CD8-positive, alpha-beta memory T cell (primary cell): ENCODE data around the gene KDELR1. TPM values are rescaled to one million over a fixed set of nuclear protein-coding genes. Genes with fewer than 3 reads are reported as not detected.

Experiments used
- CTCF ChIA-PET: fragments of 350-600 bp; sonication (Branson Sonifier 250); formaldehyde crosslinking; loops from one replicate; lab custom pipeline; 2021; ENCODE audit warnings: antibody characterized with exemption; lab: Charles Lee
- POLR2A ChIA-PET: fragments of 350-600 bp; sonication (Branson Sonifier 250); formaldehyde crosslinking; loops from one replicate; lab custom pipeline; 2021; ENCODE audit warnings: antibody characterized with exemption; lab: Charles Lee
- DNase-seq, 5 donors: peaks; one replicate each; pipeline versions ENCODE4 v3.0.0 to v3.0.0-alpha.2; 2020 to 2022; ENCODE audit warnings: mixed read lengths in 1 of 5
- H3K27ac ChIP-seq: one replicate; pipeline ENCODE4 v1.7.0; 2013; ENCODE audit warnings: low read depth, mild to moderate bottlenecking, low read length, moderate library complexity
- H3K27me3 ChIP-seq: 2 replicates; pipeline ENCODE4 v1.7.0; 2013; ENCODE audit warnings: low read length, mild to moderate bottlenecking; ENCODE audit not compliant: insufficient read depth, poor library complexity, severe bottlenecking
- H3K36me3 ChIP-seq: 2 replicates; pipeline ENCODE4 v1.7.0; 2013; ENCODE audit warnings: mild to moderate bottlenecking, low read length, moderate library complexity; ENCODE audit not compliant: insufficient read depth
- H3K4me1 ChIP-seq: 2 replicates; pipeline ENCODE4 v1.7.0; 2013; ENCODE audit warnings: mild to moderate bottlenecking, low read length, moderate library complexity; ENCODE audit not compliant: insufficient read depth
- H3K4me3 ChIP-seq: 2 replicates; pipeline ENCODE4 v1.7.0; 2013; ENCODE audit warnings: mild to moderate bottlenecking, low read length
- H3K9me3 ChIP-seq: 2 replicates; pipeline ENCODE4 v1.7.0; 2013; ENCODE audit warnings: mild to moderate bottlenecking, low read length
- H3K27ac Mint-ChIP-seq, 8 donors: one replicate each; pipeline ENCODE4 v1.8.0; 2020 to 2021; ENCODE audit warnings: mixed read lengths in 8 of 8, mild to moderate bottlenecking in 6 of 8, inconsistent platforms in 3 of 8, moderate library complexity in 3 of 8
- H3K27me3 Mint-ChIP-seq, 2 donors: one replicate each; pipeline ENCODE4 v1.8.0; 2020 to 2021; ENCODE audit warnings: mixed read lengths in 2 of 2, mild to moderate bottlenecking in 1 of 2, moderate library complexity in 1 of 2
- H3K36me3 Mint-ChIP-seq, 3 donors: one replicate each; pipeline ENCODE4 v1.8.0; 2020 to 2021; ENCODE audit warnings: mixed read lengths in 3 of 3, inconsistent platforms in 1 of 3, mild to moderate bottlenecking in 1 of 3
- H3K4me1 Mint-ChIP-seq, 3 donors: one replicate each; pipeline ENCODE4 v1.8.0; 2020 to 2021; ENCODE audit warnings: mixed read lengths in 3 of 3, inconsistent platforms in 1 of 3, mild to moderate bottlenecking in 1 of 3
- H3K4me3 Mint-ChIP-seq, 7 donors: one replicate each; pipeline ENCODE4 v1.8.0; 2020 to 2021; ENCODE audit warnings: mixed read lengths in 7 of 7, mild to moderate bottlenecking in 6 of 7, moderate library complexity in 4 of 7, inconsistent platforms in 2 of 7
- H3K9me3 Mint-ChIP-seq, 5 donors: one replicate each; pipeline ENCODE4 v1.8.0; 2020 to 2022; ENCODE audit warnings: mixed read lengths in 5 of 5, mild to moderate bottlenecking in 3 of 5, moderate library complexity in 2 of 5, inconsistent platforms in 1 of 5
- polyA plus RNA-seq: library from polyadenylated mRNA; unstranded; fragments of 300-500 nt; fragmentation: Illumina TruSeq; gene quantifications from one replicate; pipeline ENCODE4 v1.2.3, GENCODE V29; 2021
- total RNA-seq, 2 experiments: library from RNA; stranded (reverse); gene quantifications; one replicate each; pipeline ENCODE4 v1.2.3, GENCODE V29; 2021

KDELR1 gene
- total and polyA plus RNA-seq, 3 experiments from 2014 or later: 32.5 to 82.9 (median 78.7) TPM

DNA sequence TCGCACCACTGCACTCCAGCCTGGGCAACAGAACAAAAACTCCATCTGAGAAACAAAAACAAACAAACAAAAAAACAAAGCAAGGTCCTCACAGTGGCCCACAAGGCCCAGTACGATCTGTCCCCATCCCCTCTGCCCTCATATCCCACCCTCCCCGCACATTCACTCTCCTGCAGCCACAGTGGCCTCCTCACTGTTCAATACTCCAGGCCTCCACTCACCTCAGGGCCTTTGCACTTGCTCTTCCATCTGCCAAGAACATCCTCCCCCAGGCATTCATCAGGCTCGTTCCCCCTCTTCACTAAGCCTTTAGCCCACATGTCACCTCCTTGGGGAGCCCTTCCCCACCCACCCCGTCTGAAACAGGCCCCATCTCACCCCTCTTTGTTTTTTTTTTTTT is 32.2 kb downstream of the KDELR1 start:
- H3K4me3 Mint-ChIP-seq: no peak overlapping the region
- Histone ChIP-seq H3K4me1 (peaks cover 12% of the 10 kb centered on the region), H3K36me3 (no peaks in the 10 kb centered on the region), H3K27me3 (no peaks in the 10 kb centered on the region), H3K9me3 (no peaks in the 10 kb centered on the region), H3K4me3 (no peak overlapping the region), H3K27ac (no peak overlapping the region)
- no peak overlapping the region for H3K27ac Mint-ChIP-seq
- ChIA-PET POLR2A (no interaction called here), CTCF (interaction anchor here (1.2 to 1.5 kb wide), 2 partner anchors 25 to 226 kb away, joined by 3 read pairs; no protein-coding TSS in a partner anchor)
- peaks cover 5 to 22% (median 8%) of the 10 kb centered on the region in 3 donors for H3K36me3 Mint-ChIP-seq
- DNase-seq: no peak
- no peaks in the 10 kb centered on the region for H3K27me3 Mint-ChIP-seq
- H3K4me1 Mint-ChIP-seq: peaks cover 10 to 13% (median 11%) of the 10 kb centered on the region in 3 donors
- no peaks in the 10 kb centered on the region for H3K9me3 Mint-ChIP-seq

- ChIA-PET CTCF (interaction anchor here (1.5 kb wide), 1 partner anchor 36 kb away, joined by 4 read pairs; the partner anchor contains the start of gene KDELR1), POLR2A (interaction anchor here (0.6 kb wide), 1 partner anchor 22 kb away, joined by 3 read pairs; no protein-coding TSS in a partner anchor)
- Mint-ChIP-seq H3K9me3 (no peaks in the 10 kb centered on the region), H3K4me1 (peaks cover 0 to 3% (median 0%) of the 10 kb centered on the region in 3 donors), H3K27ac (no peak overlapping the region), H3K36me3 (peaks cover 5 to 15% (median 6%) of the 10 kb centered on the region in 3 donors), H3K27me3 (no peaks in the 10 kb centered on the region), H3K4me3 (no peak overlapping the region)
- Histone ChIP-seq H3K9me3 (no peaks in the 10 kb centered on the region), H3K4me1 (no peaks in the 10 kb centered on the region), H3K4me3 (no peak overlapping the region), H3K27ac (no peak overlapping the region), H3K36me3 (no peaks in the 10 kb centered on the region), H3K27me3 (no peaks in the 10 kb centered on the region)
- DNase-seq: no peak
These were observed 35.9 kb downstream of the KDELR1 start for GRCh38 chr19:48355365-48355954.

- H3K27me3 Mint-ChIP-seq: no peaks in the 10 kb centered on the region
- H3K27me3 ChIP-seq: no peaks in the 10 kb centered on the region
- H3K9me3 ChIP-seq: no peaks in the 10 kb centered on the region
- H3K4me3 Mint-ChIP-seq: no peak overlapping the region
- H3K27ac ChIP-seq: no peak overlapping the region
- no peaks in the 10 kb centered on the region for H3K4me1 ChIP-seq
- no peaks in the 10 kb centered on the region for H3K9me3 Mint-ChIP-seq
- H3K4me3 ChIP-seq: no peak overlapping the region
- H3K36me3 ChIP-seq: no peaks in the 10 kb centered on the region
- CTCF ChIA-PET: interaction anchor here (1.2 kb wide), 1 partner anchor 9 kb away, joined by 5 read pairs; no protein-coding TSS in a partner anchor
- no peak for DNase-seq
- POLR2A ChIA-PET: no interaction called here
- H3K36me3 Mint-ChIP-seq: peaks cover 4 to 12% (median 5%) of the 10 kb centered on the region in 3 donors
- H3K27ac Mint-ChIP-seq: no peak overlapping the region
- H3K4me1 Mint-ChIP-seq: peaks cover 0 to 3% (median 0%) of the 10 kb centered on the region in 3 donors
These were observed 36.9 kb downstream of the KDELR1 start for GRCh38 chr19:48354332-48354992.

GRCh38 chr19:48353677-48354076 is 37.7 kb downstream of the KDELR1 start:
- Mint-ChIP-seq H3K27me3 (no peaks in the 10 kb centered on the region), H3K9me3 (no peaks in the 10 kb centered on the region), H3K36me3 (peaks cover 3 to 9% (median 4%) of the 10 kb centered on the region in 3 donors), H3K4me1 (peaks cover 0 to 3% (median 0%) of the 10 kb centered on the region in 3 donors), H3K4me3 (no peak overlapping the region), H3K27ac (peak overlapping the region in 1 of 8 donors; percentile 36)
- CTCF ChIA-PET: interaction anchor here (1.2 kb wide), 1 partner anchor 9 kb away, joined by 5 read pairs; no protein-coding TSS in a partner anchor
- Histone ChIP-seq H3K4me1 (no peaks in the 10 kb centered on the region), H3K4me3 (no peak overlapping the region), H3K36me3 (no peaks in the 10 kb centered on the region), H3K9me3 (no peaks in the 10 kb centered on the region), H3K27me3 (no peaks in the 10 kb centered on the region), H3K27ac (no peak overlapping the region)
- DNase-seq: no peak
- POLR2A ChIA-PET: no interaction called here

DNA sequence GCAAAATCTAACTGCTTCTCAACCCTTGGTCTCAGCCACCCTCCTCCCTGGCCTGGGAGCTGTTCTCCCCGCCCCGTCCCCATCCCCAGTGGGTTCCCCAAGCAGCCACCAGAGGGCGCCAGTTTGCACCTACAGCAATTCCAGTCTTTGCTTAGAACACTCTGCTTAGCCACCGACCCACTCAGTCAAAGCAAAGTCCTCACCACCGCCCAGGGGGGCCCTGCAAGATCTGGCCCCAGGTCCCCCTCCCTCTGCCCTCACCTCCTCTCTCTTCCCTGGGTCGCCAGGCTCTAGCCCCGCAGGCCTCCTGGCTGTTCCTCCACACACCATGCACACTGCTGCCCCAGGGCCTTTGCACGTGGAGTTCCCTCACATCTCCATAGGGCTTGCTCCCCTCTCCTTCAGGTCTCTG is 40.0 kb downstream of the KDELR1 start:
- H3K9me3 ChIP-seq: no peaks in the 10 kb centered on the region
- H3K36me3 ChIP-seq: no peaks in the 10 kb centered on the region
- Mint-ChIP-seq H3K27me3 (no peaks in the 10 kb centered on the region), H3K27ac (peak overlapping the region in 3 of 8 donors; percentile 23 to 85 (median 65)), H3K4me3 (no peak overlapping the region), H3K9me3 (no peaks in the 10 kb centered on the region), H3K36me3 (peaks cover 0 to 10% (median 6%) of the 10 kb centered on the region in 3 donors), H3K4me1 (peaks cover 0 to 3% (median 3%) of the 10 kb centered on the region in 3 donors)
- H3K4me3 ChIP-seq: no peak overlapping the region
- DNase-seq: peak; percentile 58 to 82 (median 67)
- ChIA-PET POLR2A (no interaction called here), CTCF (interaction anchor here (0.6 to 1.3 kb wide), 3 partner anchors 17 to 149 kb away, joined by 3 to 8 read pairs (median 3); partner anchors contain the start of gene KDELR1)
- H3K27ac ChIP-seq: no peak overlapping the region
- no peaks in the 10 kb centered on the region for H3K4me1 ChIP-seq
- H3K27me3 ChIP-seq: no peaks in the 10 kb centered on the region

DNA sequence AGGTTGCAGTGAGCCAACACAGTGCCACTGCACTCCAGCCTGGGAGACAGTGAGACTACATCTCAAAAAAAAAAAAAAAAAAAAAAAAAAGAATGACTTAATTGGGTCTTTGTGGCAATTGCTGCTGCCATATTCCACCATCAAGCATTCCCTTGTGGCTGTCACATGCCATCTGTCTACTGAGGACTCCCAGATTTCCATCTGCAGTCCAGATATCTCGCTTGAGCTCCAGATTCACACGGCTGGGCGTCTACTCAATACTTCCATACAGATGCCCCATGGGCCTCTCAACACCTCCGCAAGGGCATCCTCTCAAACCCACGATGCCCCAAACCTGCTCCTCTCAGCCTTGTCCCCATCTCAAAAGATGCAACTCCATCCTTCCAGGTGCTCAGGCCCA is 40.5 kb downstream of the KDELR1 start:
- peaks cover 0 to 3% (median 3%) of the 10 kb centered on the region in 3 donors for H3K4me1 Mint-ChIP-seq
- no peaks in the 10 kb centered on the region for H3K27me3 ChIP-seq
- no peaks in the 10 kb centered on the region for H3K36me3 ChIP-seq
- no peaks in the 10 kb centered on the region for H3K9me3 ChIP-seq
- no peaks in the 10 kb centered on the region for H3K27me3 Mint-ChIP-seq
- no peaks in the 10 kb centered on the region for H3K9me3 Mint-ChIP-seq
- no peak overlapping the region for H3K27ac ChIP-seq
- H3K27ac Mint-ChIP-seq: peak overlapping the region in 1 of 8 donors; percentile 23
- no peak for DNase-seq
- H3K4me3 Mint-ChIP-seq: no peak overlapping the region
- peaks cover 0 to 10% (median 7%) of the 10 kb centered on the region in 3 donors for H3K36me3 Mint-ChIP-seq
- CTCF ChIA-PET: interaction anchor here (0.6 to 1.3 kb wide), 4 partner anchors 17 to 150 kb away, joined by 3 to 8 read pairs (median 4); partner anchors contain the start of gene KDELR1
- H3K4me1 ChIP-seq: no peaks in the 10 kb centered on the region
- POLR2A ChIA-PET: no interaction called here
- no peak overlapping the region for H3K4me3 ChIP-seq

DNA sequence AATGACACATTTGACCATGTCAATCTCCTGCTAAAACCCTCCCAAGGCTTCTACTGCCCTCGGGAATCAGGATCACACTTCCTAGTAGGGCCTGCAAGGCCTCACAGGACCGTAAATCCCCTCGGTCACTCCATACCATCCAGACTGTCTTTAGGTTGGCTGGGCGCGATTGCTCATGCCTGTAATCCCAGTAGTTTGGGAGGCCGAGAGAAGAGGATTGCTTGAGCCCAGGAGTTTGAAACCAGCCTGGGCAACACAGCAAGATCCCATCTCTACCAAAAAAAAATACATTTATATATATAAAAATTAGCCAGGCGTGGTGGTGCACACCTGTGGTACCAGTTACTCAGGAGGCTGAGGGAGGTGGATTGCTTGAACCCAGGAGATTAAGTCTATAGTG is 42.6 kb downstream of the KDELR1 start:
- no peaks in the 10 kb centered on the region for H3K9me3 ChIP-seq
- ChIA-PET CTCF (interaction anchor here (1.6 kb wide), 1 partner anchor 145 kb away, joined by 4 read pairs; no protein-coding TSS in a partner anchor), POLR2A (interaction anchor here (0.7 kb wide), 1 partner anchor 36 kb away, joined by 3 read pairs; no protein-coding TSS in a partner anchor)
- Mint-ChIP-seq H3K27ac (no peak overlapping the region), H3K36me3 (peaks cover 0 to 12% (median 7%) of the 10 kb centered on the region in 3 donors), H3K9me3 (no peaks in the 10 kb centered on the region), H3K4me1 (peaks cover 0 to 3% (median 3%) of the 10 kb centered on the region in 3 donors), H3K27me3 (no peaks in the 10 kb centered on the region), H3K4me3 (no peak overlapping the region)
- no peaks in the 10 kb centered on the region for H3K36me3 ChIP-seq
- no peaks in the 10 kb centered on the region for H3K27me3 ChIP-seq
- no peak overlapping the region for H3K4me3 ChIP-seq
- H3K27ac ChIP-seq: no peak overlapping the region
- no peaks in the 10 kb centered on the region for H3K4me1 ChIP-seq
- no peak for DNase-seq
